Mesothelial cell of epicardium (in vitro differentiated cells): ENCODE data around the gene NFASC. TPM values are rescaled to one million over a fixed set of nuclear protein-coding genes. Genes with fewer than 3 reads are reported as not detected.
A peak's percentile ranks its signal among the peaks of the same experiment; 100 is the strongest.

ENCODE experiments used
- DNase-seq, 2 experiments: peaks; one replicate each; pipeline ENCODE4 v3.0.0; 2021; ENCODE audit warnings: low spot score in 2 of 2; ENCODE audit not compliant: unreplicated experiment in 2 of 2
- H3K27ac Mint-ChIP-seq: 2 replicates; pipeline ENCODE4 v1.8.0; 2021; ENCODE audit warnings: mixed read lengths
- H3K27me3 Mint-ChIP-seq: 2 replicates; pipeline ENCODE4 v1.8.0; 2021; ENCODE audit warnings: low read depth, mixed read lengths
- H3K36me3 Mint-ChIP-seq: 2 replicates; pipeline ENCODE4 v1.8.0; 2021; ENCODE audit warnings: mixed read lengths
- H3K4me1 Mint-ChIP-seq: 2 replicates; pipeline ENCODE4 v1.8.0; 2021; ENCODE audit warnings: mixed read lengths
- H3K4me3 Mint-ChIP-seq: 2 replicates; pipeline ENCODE4 v1.8.0; 2021; ENCODE audit warnings: mild to moderate bottlenecking, moderate library complexity, mixed read lengths
- H3K9me3 Mint-ChIP-seq: 2 replicates; pipeline ENCODE4 v1.8.0; 2021; ENCODE audit warnings: mixed read lengths
- total RNA-seq: library from RNA; stranded (reverse); gene quantifications from 3 replicates; pipeline ENCODE4 v1.2.1, GENCODE V29; 2021
- TF ChIP-seq, protein P1 (sequence below): fragments of 200-600 bp; sonication (generic); IDR thresholded peaks from one replicate; pipeline ENCODE4 v1.5.0; 2021; ENCODE audit warnings: antibody characterized with exemption; ENCODE audit not compliant: unreplicated experiment

NFASC gene
- total RNA-seq, 1 donor from 2014 or later = 0.72 TPM

DNA sequence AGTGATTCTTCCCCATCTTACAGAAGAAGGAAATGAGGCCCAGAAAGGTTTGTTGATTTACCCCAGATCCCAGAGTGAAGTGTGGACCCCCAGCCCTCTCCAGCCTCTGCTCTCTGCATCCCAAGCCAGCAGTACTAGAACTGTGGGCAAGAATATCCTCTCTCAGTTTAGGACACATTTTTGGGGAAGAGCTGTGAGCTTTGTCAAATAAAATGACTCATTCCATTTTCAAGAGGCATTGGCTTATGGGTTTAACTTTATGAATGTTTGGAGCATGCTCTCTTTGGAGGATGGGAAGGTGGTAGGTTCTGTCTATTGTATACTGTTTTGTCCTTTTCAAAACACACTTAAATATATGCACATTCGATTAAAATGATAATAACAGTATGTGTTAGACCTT lies 101.8 kb downstream of the NFASC start:
- no peaks in the 10 kb centered on the region for H3K4me1 Mint-ChIP-seq

DNA sequence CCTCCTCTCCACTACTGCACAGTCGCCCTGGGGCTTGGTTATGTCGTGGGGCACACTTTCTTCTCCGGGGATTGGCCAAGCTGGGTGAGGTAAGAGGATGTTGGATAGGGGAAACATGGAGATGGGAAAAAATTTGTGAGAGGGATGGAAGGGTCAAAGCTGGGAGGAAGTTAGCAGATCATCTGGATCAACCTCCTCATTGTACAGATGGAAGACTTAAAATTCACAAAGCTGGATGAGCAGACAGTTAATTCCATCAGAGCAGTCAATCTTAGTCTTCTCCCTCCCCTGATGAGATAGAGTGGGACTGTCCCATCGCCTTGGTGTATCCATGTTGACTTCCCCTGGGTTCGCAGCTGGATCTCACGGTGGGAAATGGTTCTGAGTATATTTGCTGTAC lies 102.8 kb downstream of the NFASC start:
- Mint-ChIP-seq H3K27me3 (peaks cover 47% of the 10 kb centered on the region), H3K9me3 (no peaks in the 10 kb centered on the region), H3K4me3 (no peak overlapping the region), H3K4me1 (no peaks in the 10 kb centered on the region), H3K27ac (no peak overlapping the region), H3K36me3 (no peaks in the 10 kb centered on the region)
- DNase-seq = no peak
- TF ChIP-seq, protein P1, sequence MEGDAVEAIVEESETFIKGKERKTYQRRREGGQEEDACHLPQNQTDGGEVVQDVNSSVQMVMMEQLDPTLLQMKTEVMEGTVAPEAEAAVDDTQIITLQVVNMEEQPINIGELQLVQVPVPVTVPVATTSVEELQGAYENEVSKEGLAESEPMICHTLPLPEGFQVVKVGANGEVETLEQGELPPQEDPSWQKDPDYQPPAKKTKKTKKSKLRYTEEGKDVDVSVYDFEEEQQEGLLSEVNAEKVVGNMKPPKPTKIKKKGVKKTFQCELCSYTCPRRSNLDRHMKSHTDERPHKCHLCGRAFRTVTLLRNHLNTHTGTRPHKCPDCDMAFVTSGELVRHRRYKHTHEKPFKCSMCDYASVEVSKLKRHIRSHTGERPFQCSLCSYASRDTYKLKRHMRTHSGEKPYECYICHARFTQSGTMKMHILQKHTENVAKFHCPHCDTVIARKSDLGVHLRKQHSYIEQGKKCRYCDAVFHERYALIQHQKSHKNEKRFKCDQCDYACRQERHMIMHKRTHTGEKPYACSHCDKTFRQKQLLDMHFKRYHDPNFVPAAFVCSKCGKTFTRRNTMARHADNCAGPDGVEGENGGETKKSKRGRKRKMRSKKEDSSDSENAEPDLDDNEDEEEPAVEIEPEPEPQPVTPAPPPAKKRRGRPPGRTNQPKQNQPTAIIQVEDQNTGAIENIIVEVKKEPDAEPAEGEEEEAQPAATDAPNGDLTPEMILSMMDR = no peak

More for the DNA sequence above, 101.8 kb downstream of the NFASC start:
- DNase-seq = no peak
- TF ChIP-seq, protein P1 = no peak
- no peak overlapping the region for H3K4me3 Mint-ChIP-seq
- peaks cover 57% of the 10 kb centered on the region for H3K27me3 Mint-ChIP-seq
- H3K9me3 Mint-ChIP-seq = no peaks in the 10 kb centered on the region
- H3K36me3 Mint-ChIP-seq = no peaks in the 10 kb centered on the region
- H3K27ac Mint-ChIP-seq = no peak overlapping the region

DNA sequence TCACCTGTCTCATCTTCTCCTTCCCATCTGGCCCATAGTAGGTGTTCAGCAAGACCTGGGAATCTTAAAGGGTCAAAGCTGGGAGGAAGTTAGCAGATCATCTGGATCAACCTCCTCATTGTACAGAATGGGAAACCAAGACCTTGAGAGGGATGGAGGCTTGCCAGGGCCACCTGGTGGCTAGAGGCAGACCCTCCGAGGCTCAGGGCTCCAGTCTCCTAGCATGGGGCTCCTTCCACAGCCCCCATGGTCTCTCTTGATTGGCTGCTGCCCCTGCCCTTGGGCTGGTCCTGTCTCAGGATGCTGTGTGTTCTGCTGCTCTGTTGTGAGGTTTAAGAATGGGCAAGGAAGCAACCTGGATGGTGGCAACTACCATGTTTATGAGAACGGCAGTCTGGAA lies 103.7 kb downstream of the NFASC start:
- DNase-seq = no peak
- H3K9me3 Mint-ChIP-seq = no peaks in the 10 kb centered on the region
- H3K36me3 Mint-ChIP-seq = no peaks in the 10 kb centered on the region
- H3K27ac Mint-ChIP-seq = no peak overlapping the region
- TF ChIP-seq, protein P1 = no peak
- H3K4me3 Mint-ChIP-seq = no peak overlapping the region
- H3K27me3 Mint-ChIP-seq = peaks cover 41% of the 10 kb centered on the region
- no peaks in the 10 kb centered on the region for H3K4me1 Mint-ChIP-seq

DNA sequence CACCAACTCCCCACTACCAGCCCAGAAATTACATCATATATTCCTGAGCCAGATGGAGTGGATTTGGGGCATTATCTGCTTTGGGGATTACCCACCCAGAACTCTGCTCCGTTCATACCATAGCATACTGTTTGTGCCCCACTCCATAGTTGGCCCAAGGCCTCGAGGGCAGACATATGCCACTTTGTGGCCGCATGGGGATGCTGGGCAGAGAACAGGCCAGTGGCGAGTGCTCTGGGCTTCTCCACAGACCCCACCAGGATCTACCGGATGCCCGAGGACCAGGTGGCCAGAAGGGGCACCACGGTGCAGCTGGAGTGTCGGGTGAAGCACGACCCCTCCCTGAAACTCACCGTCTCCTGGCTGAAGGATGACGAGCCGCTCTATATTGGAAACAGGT lies 104.4 kb downstream of the NFASC start:
- H3K4me1 Mint-ChIP-seq = no peaks in the 10 kb centered on the region
- DNase-seq = no peak
- H3K9me3 Mint-ChIP-seq = no peaks in the 10 kb centered on the region
- no peak overlapping the region for H3K4me3 Mint-ChIP-seq
- no peaks in the 10 kb centered on the region for H3K36me3 Mint-ChIP-seq
- H3K27me3 Mint-ChIP-seq = peaks cover 41% of the 10 kb centered on the region
- H3K27ac Mint-ChIP-seq = no peak overlapping the region
- TF ChIP-seq, protein P1 = no peak

DNA sequence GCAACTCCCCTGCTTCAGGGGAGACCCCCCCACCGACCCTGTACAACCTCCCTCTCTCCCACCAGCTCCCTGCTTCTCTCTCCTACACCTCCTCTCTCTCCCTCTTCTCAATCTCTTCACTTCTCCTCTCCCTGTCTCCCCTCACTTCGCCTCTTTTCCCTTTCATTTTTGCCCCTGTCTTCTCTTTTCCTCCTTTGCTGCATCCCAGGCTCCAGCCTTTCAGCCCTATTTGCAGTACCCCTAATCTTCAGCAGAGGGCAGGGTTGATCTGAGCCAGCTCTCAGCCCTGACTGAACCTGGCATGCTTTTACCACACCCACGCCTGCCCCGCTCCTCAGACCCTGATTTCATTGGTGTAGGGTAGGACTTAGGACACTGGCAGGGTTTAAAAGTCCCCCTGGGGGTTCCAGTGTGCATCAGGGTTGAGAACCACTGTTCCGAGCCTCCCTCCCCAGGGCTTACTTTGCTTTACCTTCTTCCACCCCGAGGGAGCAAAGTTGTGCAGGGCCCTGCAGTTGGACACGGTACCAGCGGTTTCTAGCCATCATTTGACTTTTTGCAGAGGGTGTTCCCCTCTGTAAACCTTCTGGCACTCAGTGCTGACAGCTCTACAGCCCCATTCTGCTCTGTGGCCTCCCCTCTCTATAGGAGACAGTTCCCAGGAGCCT lies 105.0 kb downstream of the NFASC start:
- H3K4me3 Mint-ChIP-seq = no peak overlapping the region
- H3K27me3 Mint-ChIP-seq = peaks cover 43% of the 10 kb centered on the region
- no peaks in the 10 kb centered on the region for H3K4me1 Mint-ChIP-seq
- H3K27ac Mint-ChIP-seq = no peak overlapping the region
- peak in 1 of 2 experiments; percentile 74 for DNase-seq
- TF ChIP-seq, protein P1 = peak; percentile 79
- no peaks in the 10 kb centered on the region for H3K36me3 Mint-ChIP-seq
- no peaks in the 10 kb centered on the region for H3K9me3 Mint-ChIP-seq
